GM12801 (cell line): ENCODE measurements around the gene CAPG.

Experiments used
- CTCF ChIP-seq: IDR thresholded peaks from one replicate; pipeline ENCODE4 v1.5.1; 2011; ENCODE audit warnings: control low read depth; ENCODE audit not compliant: insufficient read length; ENCODE audit errors: extremely low read depth

The CAPG gene

GRCh38 chr2:85369500-85369899 lies 40.7 kb downstream of the CAPG start:
- TF ChIP-seq CTCF: no peak

GRCh38 chr2:85368921-85369320 lies 41.2 kb downstream of the CAPG start:
- no peak for TF ChIP-seq CTCF

GRCh38 chr2:85367180-85367579 lies 43.0 kb downstream of the CAPG start:
- no peak for TF ChIP-seq CTCF

GRCh38 chr2:85357736-85358135 lies 52.4 kb downstream of the CAPG start:
- no peak for TF ChIP-seq CTCF

GRCh38 chr2:85356186-85356585 lies 54.0 kb downstream of the CAPG start:
- TF ChIP-seq CTCF: no peak

GRCh38 chr2:85355521-85355920 lies 54.6 kb downstream of the CAPG start:
- TF ChIP-seq CTCF: no peak

GRCh38 chr2:85355073-85355410 lies 55.1 kb downstream of the CAPG start:
- no peak for TF ChIP-seq CTCF
